IMR-90 (cell line): ENCODE results near the gene CSHL1. TPM values are rescaled to one million over a fixed set of nuclear protein-coding genes. Genes with fewer than 3 reads are reported as not detected.
A peak's percentile ranks its signal among the peaks of the same experiment; 100 is the strongest.

Experiments used
- ATAC-seq: fragments of 200-7000 bp; cut with Tn5 transposase; 2 replicates; pipeline ENCODE4 v1.9.1; 2020; ENCODE audit warnings: low read depth, mild to moderate bottlenecking, moderate library complexity
- BruUV-seq: library from RNA; stranded (reverse); fragments of 400-500 nt; replicated peaks from 2 replicates; lab custom pipeline; 2021; lab: Mats Ljungman, UMichigan
- CTCF ChIA-PET: fragments of 300-600 bp; formaldehyde crosslinking; extraction: SDS; loops from one replicate; lab custom pipeline; 2021; ENCODE audit warnings: antibody characterized with exemption; lab: Yijun Ruan, JAX
- POLR2A ChIA-PET: fragments of 300-600 bp; sonication (Branson Sonifier 250); formaldehyde crosslinking; loops from one replicate; lab custom pipeline; 2022; ENCODE audit warnings: antibody characterized with exemption; ENCODE audit not compliant: unreplicated experiment; lab: Charles Lee
- DNase-seq: peaks from one replicate; pipeline ENCODE4 v3.0.0; 2013
- H2AFZ ChIP-seq: replicated peaks from 2 replicates; pipeline ENCODE3; 2013; ENCODE audit warnings: low read length, mild to moderate bottlenecking; ENCODE audit not compliant: poor library complexity
- H2AK5ac ChIP-seq: 2 replicates; pipeline ENCODE4 v1.6.1; 2013; ENCODE audit warnings: low read depth, low read length, inconsistent platforms
- H2AK9ac ChIP-seq: replicated peaks from 2 replicates; pipeline ENCODE3; 2013; ENCODE audit warnings: mild to moderate bottlenecking, low read depth, low read length, moderate library complexity; ENCODE audit not compliant: poor library complexity
- H2BK120ac ChIP-seq: 2 replicates; pipeline ENCODE4 v1.6.1; 2013; ENCODE audit warnings: low read depth, low read length, inconsistent platforms
- H2BK15ac ChIP-seq: 3 replicates; pipeline ENCODE4 v1.6.1; 2013; ENCODE audit warnings: low read depth, low read length, inconsistent platforms
- H2BK20ac ChIP-seq: 2 replicates; pipeline ENCODE4 v1.6.1; 2013; ENCODE audit warnings: low read depth, mild to moderate bottlenecking, inconsistent platforms, low read length, moderate library complexity
- H2BK5ac ChIP-seq: 2 replicates; pipeline ENCODE4 v1.6.1; 2013; ENCODE audit warnings: mild to moderate bottlenecking, low read depth, low read length, inconsistent platforms; ENCODE audit not compliant: poor library complexity, severe bottlenecking
- H3K14ac ChIP-seq: replicated peaks from 2 replicates; pipeline ENCODE4 v1.6.1; 2013; ENCODE audit warnings: low read depth, low read length, inconsistent platforms
- H3K18ac ChIP-seq: 2 replicates; pipeline ENCODE4 v1.6.1; 2013; ENCODE audit warnings: low read depth, low read length, control low read depth
- H3K23ac ChIP-seq: 2 replicates; pipeline ENCODE4 v1.6.1; 2013; ENCODE audit warnings: low read depth, low read length, inconsistent platforms
- H3K27ac ChIP-seq: 2 replicates; pipeline ENCODE4 v1.5.1; 2013; ENCODE audit warnings: mild to moderate bottlenecking, control low read depth, low read length; ENCODE audit not compliant: insufficient read depth
- H3K27me3 ChIP-seq: 2 replicates; pipeline ENCODE4 v1.6.1; 2013; ENCODE audit warnings: low read length; ENCODE audit not compliant: control insufficient read depth, insufficient read depth
- H3K36me3 ChIP-seq: 2 replicates; pipeline ENCODE4 v1.6.1; 2013; ENCODE audit warnings: low read length, mixed read lengths; ENCODE audit not compliant: control insufficient read depth, insufficient read depth
- H3K4ac ChIP-seq: 2 replicates; pipeline ENCODE4 v1.6.1; 2013; ENCODE audit warnings: low read depth, low read length, inconsistent platforms
- H3K4me1 ChIP-seq: 2 replicates; pipeline ENCODE4 v1.6.1; 2013; ENCODE audit warnings: low read length, mixed read lengths; ENCODE audit not compliant: control insufficient read depth, insufficient read depth
- H3K4me2 ChIP-seq: 2 replicates; pipeline ENCODE4 v1.6.1; 2013; ENCODE audit warnings: low read depth, mild to moderate bottlenecking, control low read depth, low read length, moderate library complexity
- H3K4me3 ChIP-seq: 2 replicates; pipeline ENCODE4 v1.5.1; 2013; ENCODE audit warnings: low read depth, mild to moderate bottlenecking, control low read depth, low read length, moderate library complexity; ENCODE audit not compliant: insufficient read depth
- H3K56ac ChIP-seq: 2 replicates; pipeline ENCODE4 v1.6.1; 2013; ENCODE audit warnings: low read length, inconsistent platforms; ENCODE audit not compliant: insufficient read depth; ENCODE audit errors: extremely low read depth
- H3K79me1 ChIP-seq, 2 experiments: 2 replicates each; pipeline ENCODE4 v1.6.1; 2013; ENCODE audit warnings: low read length in 2 of 2, inconsistent platforms in 1 of 2, low read depth in 1 of 2
- H3K9ac ChIP-seq: 2 replicates; pipeline ENCODE4 v1.6.1; 2013; ENCODE audit warnings: low read depth, low read length, control low read depth
- H3K9me1 ChIP-seq: 2 replicates; pipeline ENCODE4 v1.6.1; 2013; ENCODE audit warnings: low read length, inconsistent platforms; ENCODE audit not compliant: insufficient read depth
- H3K9me3 ChIP-seq: 2 replicates; pipeline ENCODE4 v1.6.1; 2013; ENCODE audit warnings: low read length; ENCODE audit not compliant: control insufficient read depth, insufficient read depth
- H4K20me1 ChIP-seq: 2 replicates; pipeline ENCODE4 v1.6.1; 2013; ENCODE audit warnings: low read length, inconsistent platforms; ENCODE audit not compliant: insufficient read depth
- H4K5ac ChIP-seq: 2 replicates; pipeline ENCODE4 v1.6.1; 2013; ENCODE audit warnings: mild to moderate bottlenecking, low read depth, low read length, control low read depth
- H4K8ac ChIP-seq, 2 experiments: 2 replicates each; pipeline ENCODE4 v1.6.1; 2013; ENCODE audit warnings: low read depth in 2 of 2, low read length in 2 of 2, control low read depth in 1 of 2, inconsistent platforms in 1 of 2
- H4K91ac ChIP-seq: 2 replicates; pipeline ENCODE4 v1.6.1; 2013; ENCODE audit warnings: low read depth, low read length, inconsistent platforms; ENCODE audit not compliant: insufficient read depth
- BHLHE40 ChIP-seq: fragments of 150-350 bp; IDR thresholded peaks from 2 replicates; pipeline ENCODE4 v1.6.1; 2016; ENCODE audit warnings: mild to moderate bottlenecking, low read depth, low read length
- CEBPB ChIP-seq: IDR thresholded peaks from 2 replicates; pipeline ENCODE4 v1.6.1; 2012; ENCODE audit warnings: low read depth, low read length, improper control_type of control experiment
- CHD1 ChIP-seq: IDR thresholded peaks from 2 replicates; pipeline ENCODE4 v1.6.1; 2012; ENCODE audit warnings: low read depth, low read length, improper control_type of control experiment
- CTCF ChIP-seq: conservative IDR thresholded peaks from 2 replicates; pipeline ENCODE4 v1.5.1; 2012; ENCODE audit warnings: mild to moderate bottlenecking, low read depth, low read length, improper control_type of control experiment
- ELK1 ChIP-seq: fragments of 150-350 bp; IDR thresholded peaks from 2 replicates; pipeline ENCODE4 v1.6.1; 2016; ENCODE audit warnings: low read depth, mild to moderate bottlenecking, low read length, moderate library complexity, borderline replicate concordance
- FOS ChIP-seq: fragments of 150-350 bp; IDR thresholded peaks from 2 replicates; pipeline ENCODE4 v1.6.1; 2016; ENCODE audit warnings: low read depth, low read length
- MAFK ChIP-seq: IDR thresholded peaks from 2 replicates; pipeline ENCODE4 v1.6.1; 2012; ENCODE audit warnings: low read depth, low read length, improper control_type of control experiment
- MAZ ChIP-seq: IDR thresholded peaks from 2 replicates; pipeline ENCODE4 v1.6.1; 2012; ENCODE audit warnings: low read depth, mild to moderate bottlenecking, low read length, improper control_type of control experiment, moderate library complexity, borderline replicate concordance
- MXI1 ChIP-seq: IDR thresholded peaks from 2 replicates; pipeline ENCODE4 v1.6.1; 2012; ENCODE audit warnings: low read depth, mild to moderate bottlenecking, low read length, moderate library complexity, borderline replicate concordance
- NFE2L2 ChIP-seq: fragments of 150-350 bp; IDR thresholded peaks from 2 replicates; pipeline ENCODE4 v1.6.1; 2016; ENCODE audit warnings: low read depth, mild to moderate bottlenecking, low read length
- POLR2A ChIP-seq: IDR thresholded peaks from 2 replicates; pipeline ENCODE4 v1.6.1; 2012; ENCODE audit warnings: mild to moderate bottlenecking, low read depth, low read length
- RAD21 ChIP-seq: IDR thresholded peaks from 2 replicates; pipeline ENCODE4 v1.6.1; 2012; ENCODE audit warnings: low read length, improper control_type of control experiment
- RCOR1 ChIP-seq: IDR thresholded peaks from 2 replicates; pipeline ENCODE4 v1.6.1; 2012; ENCODE audit warnings: mild to moderate bottlenecking, low read length, improper control_type of control experiment; ENCODE audit not compliant: insufficient replicate concordance
- RFX5 ChIP-seq: IDR thresholded peaks from 2 replicates; pipeline ENCODE4 v1.8.0; 2012; ENCODE audit warnings: low read depth, mild to moderate bottlenecking, low read length, moderate library complexity
- SMC3 ChIP-seq: fragments of 150-350 bp; IDR thresholded peaks from 2 replicates; pipeline ENCODE4 v1.6.1; 2016; ENCODE audit warnings: low read depth, mild to moderate bottlenecking, antibody characterized with exemption, low read length, moderate library complexity
- USF2 ChIP-seq: fragments of 150-350 bp; IDR thresholded peaks from 2 replicates; pipeline ENCODE4 v1.6.1; 2017; ENCODE audit warnings: mild to moderate bottlenecking, antibody characterized with exemption, low read length, low read depth
- WGBS, 2 experiments: methylation state at CpG; one replicate each; pipeline versions ENCODE4 v1.1.5 to v1.1.7; 2013; ENCODE audit warnings: missing lambda C conversion rate in 2 of 2; ENCODE audit not compliant: insufficient read length in 1 of 2; ENCODE audit errors: extremely low coverage in 2 of 2; 5-methylcytosine and 5-hydroxymethylcytosine counted together
- dilution Hi-C: fragments of 300-500 bp; cut with HindIII; formaldehyde crosslinking; loops from one replicate; pipeline ENCODE4 v1.14.3; 2018; ENCODE audit warnings: low sequenced_read_pairs; ENCODE audit not compliant: unreplicated experiment
- in situ Hi-C: fragments of 300-500 bp; cut with MboI; formaldehyde crosslinking; loops from 3 replicates; pipeline ENCODE4 v1.14.3; 2019; ENCODE audit warnings: low sequenced_read_pairs, inconsistent platforms, mixed read lengths
- intact Hi-C: fragments of 100-400 bp; cut with micrococcal nuclease; formaldehyde crosslinking; loops from 2 replicates; pipeline ENCODE4 v1.10.0; 2022
- polyA plus RNA-seq, 3 experiments: library from polyadenylated mRNA; depleted of rRNA; stranded (reverse); fragments of >200 nt; gene quantifications; 2 replicates each; pipeline ENCODE4 v1.2.3, GENCODE V29; 2012; ENCODE audit warnings: low replicate concordance in 1 of 3
- total RNA-seq: library from RNA; depleted of rRNA; stranded (reverse); fragments of >200 nt; gene quantifications from 2 replicates; pipeline ENCODE4 v1.2.3, GENCODE V29; 2012

The CSHL1 gene
- total and polyA plus RNA-seq, 2 of the 4 experiments (the other 2 are of a cell fraction) = not detected

GRCh38 chr17:63911657-63912100 lies 621 bp upstream of the CSHL1 start:
- no peak overlapping the region for H3K23ac ChIP-seq
- no peaks in the 10 kb centered on the region for H3K4me1 ChIP-seq
- no peak overlapping the region for H2BK15ac ChIP-seq
- H3K56ac ChIP-seq = no peak overlapping the region
- no peak overlapping the region for H2AK9ac ChIP-seq
- H3K79me1 ChIP-seq = no peaks in the 10 kb centered on the region
- H3K9me1 ChIP-seq = no peaks in the 10 kb centered on the region
- ATAC-seq (peak; percentile 87), DNase-seq (peak; percentile 8)
- peaks cover 45% of the 10 kb centered on the region for H3K27me3 ChIP-seq
- no peak overlapping the region for H3K14ac ChIP-seq
- H3K27ac ChIP-seq = no peak overlapping the region
- H3K4me2 ChIP-seq = no peak overlapping the region
- H2AFZ ChIP-seq = no peak overlapping the region
- no peaks in the 10 kb centered on the region for H3K9me3 ChIP-seq
- no peaks in the 10 kb centered on the region for H4K20me1 ChIP-seq
- TF ChIP-seq POLR2A (no peak), MAZ (peak; percentile 48; the same call in 1 of the 2 replicates), RAD21 (peak; percentile 51), CTCF (peak; percentile 57), CEBPB (no peak), NFE2L2 (no peak), RFX5 (no peak), FOS (no peak), MXI1 (no peak), ELK1 (no peak), BHLHE40 (no peak), MAFK (no peak), RCOR1 (no peak), CHD1 (no peak), USF2 (no peak), SMC3 (peak; percentile 16; the same call in 1 of the 2 replicates)
- H2BK20ac ChIP-seq = no peak overlapping the region
- H4K5ac ChIP-seq = no peak overlapping the region
- ChIA-PET POLR2A (no interaction called here), CTCF (interaction anchor here (1.0 to 1.5 kb wide), 2 partner anchors 79 to 235 kb away, joined by 3 read pairs; no protein-coding TSS in a partner anchor)
- in situ Hi-C loops (loop anchor here (10.0 kb wide), 2 partner anchors 113 to 373 kb away; partner anchors contain the start of gene ICAM2), intact Hi-C loops (loop anchor here (10.0 kb wide), 1 partner anchor 373 kb away; no protein-coding TSS in a partner anchor), dilution Hi-C loops (no loop called here)
- WGBS, 2 experiments = no CpG with 5 or more reads among the region's 8 CpGs
- H3K4ac ChIP-seq = no peak overlapping the region
- H3K4me3 ChIP-seq = no peak overlapping the region
- H4K8ac ChIP-seq = no peak overlapping the region
- no peak overlapping the region for H2BK5ac ChIP-seq
- no peak overlapping the region for H3K18ac ChIP-seq
- BruUV-seq = no TSS peak
- no peak overlapping the region for H2BK120ac ChIP-seq
- no peak overlapping the region for H3K9ac ChIP-seq
- no peaks in the 10 kb centered on the region for H3K36me3 ChIP-seq
- H4K91ac ChIP-seq = no peak overlapping the region
- no peak overlapping the region; the same call in 1 of the 2 replicates for H2AK5ac ChIP-seq
